Stimulated activated CD8-positive, alpha-beta memory T cell treated with anti-CD3 and anti-CD28 coated beads, Interleukin-15, amount 100 ng/mL, for 1 hour (primary cell): ENCODE measurements around the gene UBTD1.

Experiments used
- DNase-seq: peaks from one replicate; pipeline ENCODE4 v3.0.0-alpha.2; 2020; ENCODE audit warnings: low read depth

Gene UBTD1

DNA sequence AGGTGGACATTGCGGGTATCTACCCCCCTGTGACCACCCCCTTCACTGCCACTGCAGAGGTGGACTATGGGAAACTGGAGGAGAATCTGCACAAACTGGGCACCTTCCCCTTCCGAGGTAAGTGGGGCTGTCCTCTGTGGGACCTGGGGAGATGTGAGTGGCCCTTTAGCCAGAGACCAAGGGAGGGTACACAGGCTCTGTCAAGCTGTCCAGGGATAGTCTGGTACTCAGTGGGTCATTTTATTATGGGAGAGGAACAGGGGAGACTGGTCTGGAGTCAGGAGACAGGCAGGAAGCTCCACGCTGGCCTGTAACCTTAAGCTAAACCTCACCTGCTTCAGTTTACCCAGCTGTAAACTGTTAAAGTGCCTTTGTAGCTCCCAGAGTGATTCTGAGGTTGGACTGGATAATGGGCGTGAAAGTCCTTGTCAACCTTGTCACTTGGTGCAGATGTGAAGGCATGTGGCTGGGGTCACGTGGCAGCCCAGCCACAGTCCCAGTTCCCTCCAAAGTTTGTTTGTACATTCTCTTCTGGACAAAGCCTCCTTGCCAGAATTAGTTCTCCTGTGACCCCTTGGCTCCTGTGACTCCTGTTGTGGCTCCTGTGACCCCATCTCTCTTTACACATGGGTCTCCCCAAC lies 86.2 kb downstream of the UBTD1 start:
- DNase-seq = no peak

DNA sequence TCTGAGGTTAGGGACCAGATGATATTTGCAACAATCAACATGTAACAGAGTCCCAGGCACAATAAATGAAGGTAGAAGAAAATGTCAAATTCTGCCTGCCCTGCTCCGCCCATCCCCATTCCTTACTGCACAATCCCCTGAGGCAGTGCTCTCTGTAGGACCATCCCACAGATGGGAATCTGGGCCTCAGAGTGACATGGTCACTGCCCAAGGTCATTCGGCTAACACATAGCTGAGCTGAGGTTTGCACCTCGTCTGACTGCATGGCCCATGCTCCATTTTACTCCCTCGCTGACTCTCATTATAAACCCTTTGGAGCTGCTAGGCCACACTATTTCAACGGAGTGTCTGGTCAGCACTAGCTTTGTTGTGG lies 86.7 kb downstream of the UBTD1 start:
- no peak for DNase-seq

DNA sequence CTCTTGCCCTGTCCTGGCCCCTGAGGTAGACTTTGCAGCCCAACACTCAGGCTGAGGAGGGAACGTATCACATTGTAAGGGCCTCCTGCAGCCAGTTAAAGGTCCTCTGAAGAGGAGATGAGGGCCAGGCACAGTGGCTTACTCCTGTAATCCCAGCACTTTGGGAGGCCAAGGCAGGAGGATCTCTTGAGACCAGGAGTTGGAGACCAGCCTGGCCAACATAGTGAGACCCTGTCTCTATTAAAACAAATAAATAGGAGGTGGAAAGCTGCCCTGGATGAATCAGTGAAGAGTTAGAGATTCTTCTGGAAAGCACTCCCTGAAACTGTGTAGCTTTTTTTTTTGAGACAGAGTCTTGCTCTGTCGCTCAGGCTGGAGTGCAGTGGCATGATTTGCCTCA lies 88.5 kb downstream of the UBTD1 start:
- no peak for DNase-seq

DNA sequence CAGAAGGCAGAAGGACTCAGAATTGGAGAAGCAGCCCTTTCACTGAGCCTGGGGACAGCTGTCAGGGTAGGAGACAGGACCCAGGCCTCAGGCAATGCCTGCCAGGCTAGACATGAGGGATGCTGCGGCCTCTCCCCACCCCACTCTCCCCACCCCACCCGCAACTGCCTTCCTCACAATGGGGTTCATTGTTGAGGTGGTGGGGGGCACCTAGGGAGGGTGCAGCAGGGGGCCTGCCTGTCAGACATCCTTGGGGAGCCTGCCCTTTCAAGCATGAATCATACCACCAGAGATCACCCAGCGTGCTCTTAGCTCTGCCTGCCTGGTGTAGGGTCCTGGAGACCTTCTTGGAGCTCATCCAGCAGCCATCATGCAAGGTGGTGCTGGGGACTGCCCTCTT lies 90.8 kb downstream of the UBTD1 start, which contains the start of gene C10orf62:
TSS of gene C10orf62 (plus strand) at position 243 of the 400 bp plus-strand sequence. CDS start 177 bp downstream, outside the sequence.
- no peak for DNase-seq

DNA sequence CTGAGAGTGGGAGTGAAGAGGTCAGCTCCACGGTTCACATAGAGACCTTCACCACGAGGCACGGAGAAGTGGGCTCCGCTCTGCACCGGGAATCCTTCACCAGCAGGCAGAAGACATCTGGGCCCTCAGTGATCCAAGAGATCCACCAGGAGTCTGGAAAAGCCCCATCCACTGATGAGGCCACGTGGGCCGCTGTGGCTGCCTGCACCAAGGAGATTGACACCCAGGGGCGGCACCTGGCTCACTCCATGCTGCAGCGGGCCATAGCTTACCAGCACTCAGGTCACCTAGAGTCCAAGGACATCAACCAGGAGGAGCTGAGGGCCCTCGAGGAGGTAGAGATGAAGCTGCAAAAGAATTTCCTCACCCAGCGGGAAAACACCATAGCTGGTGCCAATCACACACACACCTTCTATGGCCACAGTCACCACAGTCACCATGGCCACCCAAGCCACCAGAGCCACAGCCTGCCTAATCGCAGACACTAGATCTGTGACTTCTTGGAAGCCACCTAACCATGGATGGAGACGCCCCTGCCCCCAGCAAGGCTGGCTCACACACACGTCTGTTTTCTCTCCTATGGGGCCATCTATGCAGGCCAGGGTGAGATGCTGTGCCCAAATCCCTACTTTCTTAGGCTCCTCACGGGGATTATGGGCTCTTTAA lies 91.5 kb downstream of the UBTD1 start:
- DNase-seq = no peak

- no peak for DNase-seq
Measured at GRCh38 chr10:97590748-97591495, 92.2 kb downstream of the UBTD1 start.

DNA sequence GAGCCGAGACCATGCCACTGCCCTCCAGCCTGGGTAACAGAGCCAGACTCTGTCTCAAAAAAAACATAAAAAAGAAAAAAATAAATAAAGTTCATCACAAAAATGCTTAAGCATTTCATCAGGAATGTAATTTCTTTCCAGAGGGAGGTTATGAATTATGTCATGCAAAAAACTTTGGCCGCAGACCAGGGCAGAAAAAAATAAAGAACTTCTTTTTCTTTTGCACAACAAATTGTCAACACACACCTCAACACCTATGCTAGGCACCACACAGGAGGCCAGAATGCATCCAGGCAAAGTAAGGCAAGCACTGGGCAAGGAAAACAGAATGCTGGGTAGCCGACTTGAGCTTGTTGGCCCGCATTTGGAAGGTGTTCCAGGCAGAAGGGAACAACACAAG lies 94.7 kb downstream of the UBTD1 start:
- DNase-seq = no peak

- DNase-seq = no peak
Measured at GRCh38 chr10:97596101-97597082, 97.7 kb downstream of the UBTD1 start.

DNA sequence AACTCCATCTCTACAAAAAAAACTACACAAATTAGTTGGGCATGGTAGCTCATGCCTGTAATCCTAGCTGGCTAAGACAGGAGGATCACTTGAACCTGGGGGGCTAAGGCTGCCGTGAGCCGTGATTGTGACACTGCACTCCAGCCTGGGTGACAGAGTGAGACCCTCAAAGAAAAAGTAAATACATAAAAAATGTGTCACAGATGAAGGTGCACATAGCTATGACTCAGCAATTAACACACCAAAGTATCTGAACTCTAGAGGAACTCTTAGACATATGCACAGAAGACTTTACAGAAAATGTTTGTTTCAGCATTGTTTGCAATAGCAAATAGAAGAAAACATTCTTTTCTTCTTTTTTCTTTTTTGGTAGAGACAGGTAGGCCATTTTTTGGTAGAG lies 99.1 kb downstream of the UBTD1 start:
- DNase-seq = no peak

DNA sequence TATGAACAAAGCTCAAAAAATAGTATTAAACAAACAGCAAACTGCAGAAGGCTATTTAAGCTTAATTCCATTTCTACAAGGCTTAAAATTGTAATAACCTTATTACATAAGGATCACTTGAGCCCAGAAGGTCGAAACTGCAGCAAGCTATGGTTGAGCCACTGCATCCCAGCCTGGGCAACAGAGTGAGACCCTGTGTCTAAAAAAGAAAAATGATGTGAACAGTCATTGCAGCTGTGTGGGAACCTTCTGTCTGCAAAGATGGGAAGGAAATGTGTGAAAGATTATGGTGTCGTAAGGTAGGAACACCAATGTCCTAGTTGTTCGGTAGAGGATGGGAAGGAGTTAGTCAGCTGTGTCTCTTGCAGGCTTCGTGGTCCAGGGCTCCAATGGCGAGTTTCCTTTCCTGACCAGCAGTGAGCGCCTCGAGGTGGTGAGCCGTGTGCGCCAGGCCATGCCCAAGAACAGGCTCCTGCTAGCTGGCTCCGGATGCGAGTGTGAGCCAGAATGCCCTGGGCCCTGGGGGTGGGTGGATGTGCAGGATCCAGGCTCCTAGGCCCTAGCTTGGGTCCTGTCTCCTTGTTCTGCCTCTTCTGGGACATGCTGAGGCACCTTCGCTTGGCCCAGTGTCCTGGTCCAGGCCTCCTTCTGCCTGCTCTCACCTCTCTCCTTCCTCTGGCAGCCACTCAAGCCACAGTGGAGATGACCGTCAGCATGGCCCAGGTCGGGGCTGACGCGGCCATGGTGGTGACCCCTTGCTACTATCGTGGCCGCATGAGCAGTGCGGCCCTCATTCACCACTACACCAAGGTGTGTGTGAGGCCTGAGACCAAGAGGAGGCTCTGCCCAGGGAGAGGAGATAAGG lies 99.9 kb downstream of the UBTD1 start:
- no peak for DNase-seq

- DNase-seq = no peak
Measured at GRCh38 chr10:97599272-97599619, 100.5 kb downstream of the UBTD1 start.

GRCh38 chr10:97600616-97601015 lies 101.9 kb downstream of the UBTD1 start:
- no peak for DNase-seq

DNA sequence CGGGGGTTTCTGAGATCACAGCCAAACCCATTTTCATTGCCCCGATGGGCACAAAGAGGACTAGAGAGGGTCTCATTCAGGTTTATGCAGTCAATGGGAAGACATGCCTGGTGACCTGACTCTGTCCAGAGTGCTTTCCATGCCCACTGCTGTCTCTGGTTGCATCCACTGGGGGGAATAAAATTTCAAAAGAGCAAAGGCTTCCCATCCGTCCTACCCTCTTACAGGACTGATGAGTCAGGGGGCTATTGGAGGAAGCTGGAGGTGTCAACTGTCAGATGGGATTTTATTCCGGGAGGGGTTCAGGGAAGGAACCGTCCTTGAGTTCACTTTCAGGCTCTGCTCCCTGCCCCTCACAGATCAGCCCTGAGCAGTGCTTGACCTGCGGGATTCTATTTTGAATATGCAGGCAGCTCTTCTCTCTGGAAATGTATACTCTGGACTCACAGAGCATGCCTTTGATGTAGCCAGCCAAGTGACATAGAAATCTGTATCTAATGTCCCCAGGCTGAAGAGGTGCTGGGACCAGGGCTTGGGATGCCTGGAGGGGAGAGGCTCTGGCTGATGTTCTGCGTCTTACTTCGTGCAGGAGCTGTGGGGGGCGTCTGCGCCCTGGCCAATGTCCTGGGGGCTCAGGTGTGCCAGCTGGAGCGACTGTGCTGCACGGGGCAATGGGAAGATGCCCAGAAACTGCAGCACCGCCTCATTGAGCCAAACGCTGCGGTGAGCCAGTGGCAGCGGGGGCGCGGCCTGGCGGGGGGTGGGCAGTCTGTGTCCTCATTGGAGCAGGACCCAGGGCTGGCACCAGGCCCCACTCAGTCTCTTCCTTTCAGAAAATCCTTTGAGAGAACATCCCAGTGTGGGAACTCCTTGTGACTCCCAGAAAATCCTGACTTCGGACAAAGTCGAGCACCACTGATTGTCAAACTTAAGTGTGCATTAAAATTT lies 102.8 kb downstream of the UBTD1 start:
- DNase-seq = no peak

DNA sequence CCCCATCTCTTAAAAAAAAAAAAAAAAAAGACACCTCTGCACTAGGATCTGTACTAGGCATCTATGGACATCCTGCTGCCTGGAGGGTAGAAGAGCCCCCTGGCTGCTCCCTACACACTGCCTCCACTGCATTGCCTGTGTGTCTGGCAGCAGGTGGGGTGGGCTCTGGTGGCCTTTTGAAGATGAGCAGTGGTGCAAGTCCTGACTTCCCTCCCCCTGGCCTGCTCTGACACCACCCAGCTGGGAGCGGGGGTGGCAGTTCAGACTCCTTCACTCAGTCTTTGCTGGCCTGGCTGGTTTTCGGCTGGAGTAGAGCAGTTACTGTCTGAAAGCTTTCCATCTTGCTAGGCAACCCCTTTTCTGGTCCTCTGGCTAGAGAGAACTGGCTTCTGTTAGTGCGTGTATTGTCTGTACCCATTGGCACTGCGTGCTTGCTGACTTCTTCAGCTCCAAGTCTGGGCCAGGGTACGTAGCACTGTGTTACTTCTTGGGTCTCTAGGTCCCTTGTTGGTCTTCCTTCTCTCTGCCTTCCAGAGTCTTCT lies 108.4 kb downstream of the UBTD1 start:
- DNase-seq = no peak

DNA sequence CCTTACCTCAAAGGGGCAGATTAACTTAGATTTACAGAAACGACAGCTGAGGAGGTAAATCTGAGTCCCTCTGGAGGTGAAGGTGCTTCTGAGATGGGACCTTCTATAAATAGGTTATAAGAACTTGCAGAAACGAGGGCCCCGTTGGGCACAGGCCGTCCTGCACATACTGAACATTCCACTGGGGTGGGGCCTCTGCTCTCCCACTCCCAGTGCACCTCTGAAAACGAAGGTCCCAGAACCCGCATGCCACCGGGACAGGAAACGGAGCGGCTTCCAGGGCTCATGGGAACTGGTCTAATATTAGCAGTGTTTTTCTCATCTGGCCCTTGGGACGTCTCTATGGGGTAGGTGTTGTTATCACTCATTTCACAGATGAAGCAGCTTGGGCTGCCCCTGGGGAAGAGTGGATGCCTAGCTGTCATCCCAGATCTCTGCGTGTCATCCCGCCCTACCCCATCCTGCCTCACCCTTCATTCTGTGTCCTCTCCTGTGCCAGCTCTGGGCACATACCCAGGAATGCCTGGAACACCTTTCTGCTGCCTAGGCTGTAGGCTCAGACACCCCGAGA lies 110.4 kb downstream of the UBTD1 start:
- no peak for DNase-seq

GRCh38 chr10:97611473-97611872 lies 112.7 kb downstream of the UBTD1 start:
- DNase-seq = no peak

DNA sequence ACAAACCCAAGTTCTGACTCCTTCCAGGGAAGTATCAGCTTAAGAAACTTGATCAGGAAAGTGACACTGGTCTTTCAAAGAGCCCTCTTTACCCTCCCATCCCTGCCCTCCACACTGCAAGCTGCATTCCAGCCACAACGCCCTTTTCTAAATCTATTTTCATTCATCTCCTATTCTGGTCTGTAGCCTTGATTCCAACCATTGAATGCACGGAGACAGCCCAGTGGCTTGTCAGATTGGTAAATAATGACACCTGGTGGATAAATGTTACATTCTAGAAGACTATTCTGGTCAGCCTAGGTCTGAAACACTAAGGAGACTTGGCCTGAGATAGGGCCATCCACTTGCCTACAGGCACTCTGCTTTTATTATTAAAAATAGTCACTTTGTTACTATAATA lies 113.7 kb downstream of the UBTD1 start:
- DNase-seq = no peak

GRCh38 chr10:97618285-97618684 lies 119.6 kb downstream of the UBTD1 start:
- DNase-seq = no peak

DNA sequence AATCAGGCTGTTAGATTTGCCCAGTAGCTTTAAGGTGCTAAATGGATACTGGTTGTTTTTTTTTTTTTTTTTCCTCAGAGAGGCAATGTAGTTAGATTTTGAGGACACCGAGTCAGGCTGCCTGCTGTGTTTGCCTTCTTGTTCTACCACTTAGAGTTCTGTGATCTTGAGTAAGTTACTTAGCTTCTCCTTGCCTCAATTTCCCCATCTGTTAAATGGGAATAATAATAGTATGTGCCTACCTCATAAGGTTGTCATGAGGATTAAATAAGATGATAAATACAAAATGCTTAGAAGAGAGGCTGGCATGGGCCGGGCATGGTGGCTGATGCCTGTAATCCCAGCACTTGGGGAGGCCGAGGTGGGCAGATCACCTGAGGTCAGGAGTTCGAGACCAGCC lies 120.0 kb downstream of the UBTD1 start:
- DNase-seq = no peak
